Measurements from ENCODE around the gene EPHB2.
"Not testable (repeated sequence)": the region's sequence is repeated elsewhere in the genome, so short reads cannot be mapped to it uniquely, and the experiment has no call there.

The EPHB2 gene

GRCh38 chr1:22944346-22945055, 233.9 kb downstream of the EPHB2 start:
- H3K9me2 ChIP-seq (replicated peaks; ENCODE audit: low read depth, low read length): no peaks in the 10 kb centered on the region
- H3F3A ChIP-seq (ENCODE audit: low read depth): no peaks in the 10 kb centered on the region
- H3K27me3 ChIP-seq (ENCODE audit: insufficient read depth, low read length, poor library complexity, severe bottlenecking): no peaks in the 10 kb centered on the region
- H3K4me3 ChIP-seq (ENCODE audit: low read length, poor library complexity, severe bottlenecking): no peak overlapping the region
- no peak overlapping the region for H2AFZ ChIP-seq (ENCODE audit: low read length)
- H3K9ac ChIP-seq (ENCODE audit: low read depth, low read length, poor library complexity, severe bottlenecking): no peak overlapping the region
- H3K36me3 ChIP-seq (ENCODE audit: insufficient read depth, low read length): no peaks in the 10 kb centered on the region
- TF ChIP-seq CTCF (conservative IDR thresholded peaks at IDR 0.05; ENCODE audit: low read length) (no peak), EZH2phosphoT487 (IDR thresholded peaks at IDR 0.05; ENCODE audit: borderline replicate concordance) (no peak)
- no peaks in the 10 kb centered on the region for H3K4me1 ChIP-seq (ENCODE audit: insufficient read depth, low read length, poor library complexity, severe bottlenecking)
- no peak overlapping the region for H3K4me2 ChIP-seq (ENCODE audit: low read depth, low read length, poor library complexity, severe bottlenecking)
- H3K79me2 ChIP-seq (ENCODE audit: insufficient read depth, low read length): no peaks in the 10 kb centered on the region
- H3K9me3 ChIP-seq (ENCODE audit: insufficient read depth, low read depth, low read length): peaks cover 9% of the 10 kb centered on the region
- H4K20me1 ChIP-seq (ENCODE audit: insufficient read depth, low read length, poor library complexity, severe bottlenecking): no peaks in the 10 kb centered on the region

GRCh38 chr1:22945171-22945570, 234.5 kb downstream of the EPHB2 start:
- not testable (repeated sequence) for H3K4me1 ChIP-seq (ENCODE audit: insufficient read depth, low read length, poor library complexity, severe bottlenecking); H2AFZ ChIP-seq (ENCODE audit: low read length); H4K20me1 ChIP-seq (ENCODE audit: insufficient read depth, low read length, poor library complexity, severe bottlenecking); H3K9me3 ChIP-seq (ENCODE audit: insufficient read depth, low read depth, low read length); H3K27me3 ChIP-seq (ENCODE audit: insufficient read depth, low read length, poor library complexity, severe bottlenecking); H3K36me3 ChIP-seq (ENCODE audit: insufficient read depth, low read length); H3K4me3 ChIP-seq (ENCODE audit: low read length, poor library complexity, severe bottlenecking); H3K9me2 ChIP-seq (replicated peaks; ENCODE audit: low read depth, low read length); H3F3A ChIP-seq (ENCODE audit: low read depth); H3K4me2 ChIP-seq (ENCODE audit: low read depth, low read length, poor library complexity, severe bottlenecking); H3K79me2 ChIP-seq (ENCODE audit: insufficient read depth, low read length); H3K9ac ChIP-seq (ENCODE audit: low read depth, low read length, poor library complexity, severe bottlenecking)

GRCh38 chr1:22949822-22950331, 239.2 kb downstream of the EPHB2 start:
- Histone ChIP-seq H2AFZ (ENCODE audit: low read length) (no peak overlapping the region), H3K79me2 (ENCODE audit: insufficient read depth, low read length) (no peaks in the 10 kb centered on the region), H4K20me1 (ENCODE audit: insufficient read depth, low read length, poor library complexity, severe bottlenecking) (no peaks in the 10 kb centered on the region), H3K9me2 (replicated peaks; ENCODE audit: low read depth, low read length) (no peaks in the 10 kb centered on the region), H3K36me3 (ENCODE audit: insufficient read depth, low read length) (no peaks in the 10 kb centered on the region), H3K9ac (ENCODE audit: low read depth, low read length, poor library complexity, severe bottlenecking) (no peak overlapping the region), H3K27me3 (ENCODE audit: insufficient read depth, low read length, poor library complexity, severe bottlenecking) (no peaks in the 10 kb centered on the region), H3K4me3 (ENCODE audit: low read length, poor library complexity, severe bottlenecking) (no peak overlapping the region), H3F3A (ENCODE audit: low read depth) (no peaks in the 10 kb centered on the region), H3K4me1 (ENCODE audit: insufficient read depth, low read length, poor library complexity, severe bottlenecking) (no peaks in the 10 kb centered on the region), H3K4me2 (ENCODE audit: low read depth, low read length, poor library complexity, severe bottlenecking) (no peak overlapping the region), H3K9me3 (ENCODE audit: insufficient read depth, low read depth, low read length) (no peaks in the 10 kb centered on the region)
- TF ChIP-seq CTCF (conservative IDR thresholded peaks at IDR 0.05; ENCODE audit: low read length) (no peak), EZH2phosphoT487 (IDR thresholded peaks at IDR 0.05; ENCODE audit: borderline replicate concordance) (no peak)

- Histone ChIP-seq H3K79me2 (ENCODE audit: insufficient read depth, low read length) (no peaks in the 10 kb centered on the region), H4K20me1 (ENCODE audit: insufficient read depth, low read length, poor library complexity, severe bottlenecking) (no peaks in the 10 kb centered on the region), H3K9me2 (replicated peaks; ENCODE audit: low read depth, low read length) (no peaks in the 10 kb centered on the region), H3F3A (ENCODE audit: low read depth) (no peaks in the 10 kb centered on the region), H3K4me2 (ENCODE audit: low read depth, low read length, poor library complexity, severe bottlenecking) (no peak overlapping the region), H3K27me3 (ENCODE audit: insufficient read depth, low read length, poor library complexity, severe bottlenecking) (no peaks in the 10 kb centered on the region), H3K4me1 (ENCODE audit: insufficient read depth, low read length, poor library complexity, severe bottlenecking) (no peaks in the 10 kb centered on the region), H3K9ac (ENCODE audit: low read depth, low read length, poor library complexity, severe bottlenecking) (no peak overlapping the region), H3K4me3 (ENCODE audit: low read length, poor library complexity, severe bottlenecking) (no peak overlapping the region), H3K36me3 (ENCODE audit: insufficient read depth, low read length) (no peaks in the 10 kb centered on the region), H2AFZ (ENCODE audit: low read length) (no peak overlapping the region), H3K9me3 (ENCODE audit: insufficient read depth, low read depth, low read length) (no peaks in the 10 kb centered on the region)
- TF ChIP-seq CTCF (conservative IDR thresholded peaks at IDR 0.05; ENCODE audit: low read length) (no peak), EZH2phosphoT487 (IDR thresholded peaks at IDR 0.05; ENCODE audit: borderline replicate concordance) (no peak)
Observed at GRCh38 chr1:22951796-22952195, 241.2 kb downstream of the EPHB2 start.

Data from Loucy (cell line).